SK-N-SH treated with all-trans-retinoic acid at 6 μM for 48 hours (cell line): Measurements from ENCODE around the gene DYSF.

ENCODE experiments used
- ATAC-seq: fragments of 200-7000 bp; cut with Tn5 transposase; 3 replicates; pipeline ENCODE4 v1.9.1; 2020; ENCODE audit warnings: mild to moderate bottlenecking, moderate library complexity
- ARNTL ChIP-seq: fragments of 450-650 bp; formaldehyde crosslinking; IDR thresholded peaks from 2 replicates; pipeline ENCODE4 v1.5.0; 2020; ENCODE audit warnings: low read depth, mild to moderate bottlenecking, moderate library complexity, borderline replicate concordance
- BACH2 ChIP-seq: fragments of 250-450 bp; sonication (Bioruptor Pico); IDR thresholded peaks from 2 replicates; pipeline ENCODE4 v1.9.0; 2021; ENCODE audit warnings: mild to moderate bottlenecking, borderline replicate concordance
- CSDC2 ChIP-seq: fragments of 250-450 bp; sonication (Bioruptor Pico); IDR thresholded peaks from 2 replicates; pipeline ENCODE4 v1.5.0; 2020; ENCODE audit warnings: mild to moderate bottlenecking, moderate library complexity
- ESRRG ChIP-seq: fragments of 250-450 bp; sonication (Bioruptor Pico); IDR thresholded peaks from 2 replicates; pipeline ENCODE4 v1.6.1; 2021; ENCODE audit warnings: mild to moderate bottlenecking
- GLIS3 ChIP-seq: fragments of 250-450 bp; sonication (Bioruptor Pico); IDR thresholded peaks from 2 replicates; pipeline ENCODE4 v1.5.0; 2020; ENCODE audit warnings: mild to moderate bottlenecking, moderate library complexity
- ISL1 ChIP-seq: fragments of 250-450 bp; sonication (Bioruptor Pico); IDR thresholded peaks from 2 replicates; pipeline ENCODE4 v2.1.2; 2022; ENCODE audit warnings: mild to moderate bottlenecking, moderate library complexity
- OSR1 ChIP-seq: fragments of 250-450 bp; sonication (Bioruptor Pico); IDR thresholded peaks from 2 replicates; pipeline ENCODE4 v1.8.0; 2022; ENCODE audit warnings: moderate library complexity, mild to moderate bottlenecking, inconsistent platforms
- PPARA ChIP-seq: fragments of 250-450 bp; sonication (Bioruptor Pico); IDR thresholded peaks from 2 replicates; pipeline ENCODE4 v1.5.0; 2020; ENCODE audit warnings: mild to moderate bottlenecking, borderline replicate concordance
- RARB ChIP-seq: fragments of 250-450 bp; sonication (Bioruptor Pico); IDR thresholded peaks from 2 replicates; pipeline ENCODE4 v1.8.0; 2021; ENCODE audit warnings: mild to moderate bottlenecking, moderate library complexity
- SNAI2 ChIP-seq: fragments of 250-450 bp; sonication (Bioruptor Pico); IDR thresholded peaks from 2 replicates; pipeline ENCODE4 v1.5.0; 2020; ENCODE audit warnings: mild to moderate bottlenecking, moderate library complexity
- TCF4 ChIP-seq: fragments of 250-450 bp; sonication (Bioruptor Pico); IDR thresholded peaks from 2 replicates; pipeline ENCODE4 v1.8.0; 2021; ENCODE audit warnings: mild to moderate bottlenecking, moderate library complexity, borderline replicate concordance
- TOX ChIP-seq: fragments of 250-450 bp; sonication (Bioruptor Pico); IDR thresholded peaks from 2 replicates; pipeline ENCODE4 v1.8.0; 2021; ENCODE audit warnings: mild to moderate bottlenecking, moderate library complexity, borderline replicate concordance
- ZC3H10 ChIP-seq: fragments of 250-450 bp; sonication (Bioruptor Pico); IDR thresholded peaks from 2 replicates; pipeline ENCODE4 v1.5.1; 2021; ENCODE audit warnings: mild to moderate bottlenecking, moderate library complexity
- ZFP3 ChIP-seq: fragments of 250-450 bp; sonication (Bioruptor Pico); IDR thresholded peaks from 2 replicates; pipeline ENCODE4 v1.5.0; 2020; ENCODE audit warnings: mild to moderate bottlenecking, moderate library complexity
- ZFP30 ChIP-seq: fragments of 450-650 bp; formaldehyde crosslinking; IDR thresholded peaks from 2 replicates; pipeline ENCODE4 v1.5.0; 2022; ENCODE audit warnings: mild to moderate bottlenecking, moderate library complexity
- ZNF565 ChIP-seq: fragments of 450-650 bp; formaldehyde crosslinking; conservative IDR thresholded peaks from 2 replicates; pipeline ENCODE4 v1.5.0; 2020; ENCODE audit warnings: low read depth, mild to moderate bottlenecking, moderate library complexity
- ZNF70 ChIP-seq: fragments of 450-650 bp; formaldehyde crosslinking; IDR thresholded peaks from 2 replicates; pipeline ENCODE4 v1.5.0; 2020; ENCODE audit warnings: mild to moderate bottlenecking, moderate library complexity
- ZNF8 ChIP-seq: fragments of 450-650 bp; formaldehyde crosslinking; IDR thresholded peaks from 2 replicates; pipeline ENCODE4 v1.5.0; 2020; ENCODE audit warnings: mild to moderate bottlenecking, moderate library complexity
- TF ChIP-seq, protein P1 (sequence below): fragments of 250-450 bp; sonication (Bioruptor Pico); IDR thresholded peaks from 2 replicates; pipeline ENCODE4 v1.8.0; 2020; ENCODE audit warnings: mild to moderate bottlenecking, moderate library complexity, borderline replicate concordance
- TF ChIP-seq, protein P2 (sequence below): fragments of 250-450 bp; sonication (Bioruptor Pico); IDR thresholded peaks from 2 replicates; pipeline ENCODE4 v1.5.0; 2020; ENCODE audit warnings: mild to moderate bottlenecking, moderate library complexity
- TF ChIP-seq, protein P3 (sequence below): fragments of 250-450 bp; sonication (Bioruptor Pico); IDR thresholded peaks from 2 replicates; pipeline ENCODE4 v1.5.1; 2020; ENCODE audit warnings: low read depth, mild to moderate bottlenecking, moderate library complexity
- TF ChIP-seq, protein P4 (sequence below): fragments of 250-450 bp; sonication (Bioruptor Pico); IDR thresholded peaks from 2 replicates; pipeline ENCODE4 v1.5.1; 2021; ENCODE audit warnings: mild to moderate bottlenecking, moderate library complexity

The DYSF gene

DNA sequence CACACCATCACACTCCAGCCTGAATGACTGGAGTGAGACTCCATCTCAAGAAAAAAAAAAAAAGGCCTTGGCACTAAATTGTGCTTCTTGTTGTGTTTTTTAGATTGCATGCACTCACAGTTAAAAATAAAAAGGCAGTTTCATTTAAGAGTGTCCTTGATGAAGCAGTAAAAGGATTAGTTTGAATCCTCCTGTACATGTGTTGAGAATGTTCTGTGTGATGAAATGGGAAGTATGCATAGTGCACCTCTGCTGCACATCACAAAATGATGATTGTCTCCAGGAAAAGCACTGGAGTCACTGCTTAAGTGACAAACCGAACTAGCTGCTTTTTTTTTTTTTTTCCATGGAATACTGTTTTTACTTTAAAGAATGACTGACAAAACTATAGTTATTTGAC, 23.1 kb downstream of the DYSF start:
- no peak for ATAC-seq

DNA sequence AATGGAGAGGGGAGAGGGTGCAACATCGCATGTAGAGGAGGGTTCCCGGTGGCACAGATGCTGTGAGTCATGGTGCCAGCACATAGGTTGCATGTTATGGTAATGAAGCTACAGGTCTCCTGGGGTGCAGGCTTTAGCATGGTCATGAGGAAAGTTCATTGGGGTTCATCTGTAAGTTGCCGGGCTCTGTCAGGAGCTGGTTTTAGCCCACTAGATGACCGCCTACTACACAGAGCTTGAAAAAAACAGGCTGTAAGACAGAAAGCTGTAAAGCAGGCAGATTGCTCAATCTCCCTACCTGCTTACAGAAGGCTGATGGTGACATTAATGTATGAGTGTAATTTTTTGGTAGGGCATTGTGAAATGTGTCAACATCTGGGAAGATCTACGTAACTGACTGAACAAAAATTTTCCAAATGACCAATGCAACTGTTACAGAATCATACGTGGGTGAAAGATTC, 23.9 kb downstream of the DYSF start:
- TF ChIP-seq ARNTL (CRISPR knock-in tag) (no peak), ZNF565 (CRISPR knock-in tag) (no peak), BACH2 (no peak), ZNF70 (CRISPR knock-in tag) (no peak)
- no peak for ATAC-seq

More for the DNA sequence above, 23.1 kb downstream of the DYSF start:
- TF ChIP-seq ZC3H10 (no peak), SNAI2 (no peak), TCF4 (no peak), ZFP3 (CRISPR knock-in tag) (no peak)

DNA sequence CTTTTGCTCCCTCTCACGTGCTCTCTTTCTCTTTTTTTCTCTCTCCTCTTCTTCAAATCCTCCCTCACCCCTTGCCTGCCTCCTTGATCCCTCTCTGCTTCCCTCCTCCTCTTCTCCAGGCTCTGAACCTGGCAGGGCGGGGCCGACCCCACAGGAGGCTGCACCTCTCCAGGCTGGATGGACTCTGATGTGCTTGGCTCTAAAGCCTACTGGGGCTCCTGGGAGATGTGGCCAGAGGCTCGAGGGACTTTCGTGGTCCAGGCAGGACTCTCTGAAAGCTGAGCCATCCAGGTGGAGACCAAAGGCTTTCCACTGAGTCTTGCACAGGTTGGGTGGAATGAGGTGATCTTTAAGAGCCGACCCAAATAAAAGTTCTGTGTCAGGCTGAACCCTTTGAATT, 25.4 kb downstream of the DYSF start:
- no peak for ATAC-seq
- TF ChIP-seq ZNF8 (CRISPR knock-in tag) (no peak), ZFP3 (CRISPR knock-in tag) (no peak), CSDC2 (no peak), ZNF70 (CRISPR knock-in tag) (no peak), ZC3H10 (no peak), GLIS3 (no peak), RARB (CRISPR knock-in tag) (no peak), ISL1 (CRISPR knock-in tag) (no peak), ESRRG (no peak), SNAI2 (no peak), ZFP30 (CRISPR knock-in tag) (no peak), OSR1 (no peak), ARNTL (CRISPR knock-in tag) (no peak)
- TF ChIP-seq, protein P1, sequence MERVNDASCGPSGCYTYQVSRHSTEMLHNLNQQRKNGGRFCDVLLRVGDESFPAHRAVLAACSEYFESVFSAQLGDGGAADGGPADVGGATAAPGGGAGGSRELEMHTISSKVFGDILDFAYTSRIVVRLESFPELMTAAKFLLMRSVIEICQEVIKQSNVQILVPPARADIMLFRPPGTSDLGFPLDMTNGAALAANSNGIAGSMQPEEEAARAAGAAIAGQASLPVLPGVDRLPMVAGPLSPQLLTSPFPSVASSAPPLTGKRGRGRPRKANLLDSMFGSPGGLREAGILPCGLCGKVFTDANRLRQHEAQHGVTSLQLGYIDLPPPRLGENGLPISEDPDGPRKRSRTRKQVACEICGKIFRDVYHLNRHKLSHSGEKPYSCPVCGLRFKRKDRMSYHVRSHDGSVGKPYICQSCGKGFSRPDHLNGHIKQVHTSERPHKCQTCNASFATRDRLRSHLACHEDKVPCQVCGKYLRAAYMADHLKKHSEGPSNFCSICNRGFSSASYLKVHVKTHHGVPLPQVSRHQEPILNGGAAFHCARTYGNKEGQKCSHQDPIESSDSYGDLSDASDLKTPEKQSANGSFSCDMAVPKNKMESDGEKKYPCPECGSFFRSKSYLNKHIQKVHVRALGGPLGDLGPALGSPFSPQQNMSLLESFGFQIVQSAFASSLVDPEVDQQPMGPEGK (CRISPR knock-in tag): no peak
- TF ChIP-seq, protein P2, sequence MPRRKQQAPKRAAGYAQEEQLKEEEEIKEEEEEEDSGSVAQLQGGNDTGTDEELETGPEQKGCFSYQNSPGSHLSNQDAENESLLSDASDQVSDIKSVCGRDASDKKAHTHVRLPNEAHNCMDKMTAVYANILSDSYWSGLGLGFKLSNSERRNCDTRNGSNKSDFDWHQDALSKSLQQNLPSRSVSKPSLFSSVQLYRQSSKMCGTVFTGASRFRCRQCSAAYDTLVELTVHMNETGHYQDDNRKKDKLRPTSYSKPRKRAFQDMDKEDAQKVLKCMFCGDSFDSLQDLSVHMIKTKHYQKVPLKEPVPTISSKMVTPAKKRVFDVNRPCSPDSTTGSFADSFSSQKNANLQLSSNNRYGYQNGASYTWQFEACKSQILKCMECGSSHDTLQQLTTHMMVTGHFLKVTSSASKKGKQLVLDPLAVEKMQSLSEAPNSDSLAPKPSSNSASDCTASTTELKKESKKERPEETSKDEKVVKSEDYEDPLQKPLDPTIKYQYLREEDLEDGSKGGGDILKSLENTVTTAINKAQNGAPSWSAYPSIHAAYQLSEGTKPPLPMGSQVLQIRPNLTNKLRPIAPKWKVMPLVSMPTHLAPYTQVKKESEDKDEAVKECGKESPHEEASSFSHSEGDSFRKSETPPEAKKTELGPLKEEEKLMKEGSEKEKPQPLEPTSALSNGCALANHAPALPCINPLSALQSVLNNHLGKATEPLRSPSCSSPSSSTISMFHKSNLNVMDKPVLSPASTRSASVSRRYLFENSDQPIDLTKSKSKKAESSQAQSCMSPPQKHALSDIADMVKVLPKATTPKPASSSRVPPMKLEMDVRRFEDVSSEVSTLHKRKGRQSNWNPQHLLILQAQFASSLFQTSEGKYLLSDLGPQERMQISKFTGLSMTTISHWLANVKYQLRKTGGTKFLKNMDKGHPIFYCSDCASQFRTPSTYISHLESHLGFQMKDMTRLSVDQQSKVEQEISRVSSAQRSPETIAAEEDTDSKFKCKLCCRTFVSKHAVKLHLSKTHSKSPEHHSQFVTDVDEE (CRISPR knock-in tag): no peak
- TF ChIP-seq, protein P3, sequence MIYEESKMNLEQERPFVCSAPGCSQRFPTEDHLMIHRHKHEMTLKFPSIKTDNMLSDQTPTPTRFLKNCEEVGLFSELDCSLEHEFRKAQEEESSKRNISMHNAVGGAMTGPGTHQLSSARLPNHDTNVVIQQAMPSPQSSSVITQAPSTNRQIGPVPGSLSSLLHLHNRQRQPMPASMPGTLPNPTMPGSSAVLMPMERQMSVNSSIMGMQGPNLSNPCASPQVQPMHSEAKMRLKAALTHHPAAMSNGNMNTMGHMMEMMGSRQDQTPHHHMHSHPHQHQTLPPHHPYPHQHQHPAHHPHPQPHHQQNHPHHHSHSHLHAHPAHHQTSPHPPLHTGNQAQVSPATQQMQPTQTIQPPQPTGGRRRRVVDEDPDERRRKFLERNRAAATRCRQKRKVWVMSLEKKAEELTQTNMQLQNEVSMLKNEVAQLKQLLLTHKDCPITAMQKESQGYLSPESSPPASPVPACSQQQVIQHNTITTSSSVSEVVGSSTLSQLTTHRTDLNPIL (CRISPR knock-in tag): no peak
- TF ChIP-seq, protein P4, sequence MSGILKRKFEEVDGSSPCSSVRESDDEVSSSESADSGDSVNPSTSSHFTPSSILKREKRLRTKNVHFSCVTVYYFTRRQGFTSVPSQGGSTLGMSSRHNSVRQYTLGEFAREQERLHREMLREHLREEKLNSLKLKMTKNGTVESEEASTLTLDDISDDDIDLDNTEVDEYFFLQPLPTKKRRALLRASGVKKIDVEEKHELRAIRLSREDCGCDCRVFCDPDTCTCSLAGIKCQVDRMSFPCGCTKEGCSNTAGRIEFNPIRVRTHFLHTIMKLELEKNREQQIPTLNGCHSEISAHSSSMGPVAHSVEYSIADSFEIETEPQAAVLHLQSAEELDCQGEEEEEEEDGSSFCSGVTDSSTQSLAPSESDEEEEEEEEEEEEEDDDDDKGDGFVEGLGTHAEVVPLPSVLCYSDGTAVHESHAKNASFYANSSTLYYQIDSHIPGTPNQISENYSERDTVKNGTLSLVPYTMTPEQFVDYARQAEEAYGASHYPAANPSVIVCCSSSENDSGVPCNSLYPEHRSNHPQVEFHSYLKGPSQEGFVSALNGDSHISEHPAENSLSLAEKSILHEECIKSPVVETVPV (CRISPR knock-in tag): no peak
- TF ChIP-seq, all 23 proteins: peak for 0

DNA sequence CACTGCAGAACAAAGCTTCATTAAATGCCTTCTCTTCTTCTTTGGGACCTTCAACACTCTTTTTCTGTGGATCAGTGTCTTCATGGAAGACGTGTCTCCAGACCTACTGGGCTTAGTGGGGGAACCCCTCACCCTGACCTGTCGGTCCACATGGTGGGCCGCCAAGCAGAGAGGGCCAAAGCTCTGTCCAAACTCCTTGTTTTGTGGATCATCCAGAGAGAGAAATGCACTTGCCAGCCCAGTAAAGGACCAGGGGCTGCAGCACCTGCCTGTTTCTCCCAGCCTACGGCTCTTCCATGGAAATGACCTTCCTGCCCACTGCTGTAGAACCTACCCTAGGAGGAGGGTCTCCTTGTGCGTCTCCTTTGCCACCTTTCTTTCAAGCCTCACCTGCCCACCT, 25.9 kb downstream of the DYSF start:
- ATAC-seq: no peak
- no peak for TF ChIP-seq TOX (CRISPR knock-in tag)
- TF ChIP-seq BACH2: no peak
- no peak for TF ChIP-seq PPARA (CRISPR knock-in tag)
- TF ChIP-seq SNAI2: no peak
- TF ChIP-seq, protein P2 (CRISPR knock-in tag): no peak
- TF ChIP-seq CSDC2: no peak
- TF ChIP-seq RARB (CRISPR knock-in tag): no peak
- TF ChIP-seq ZNF70 (CRISPR knock-in tag): no peak
- TF ChIP-seq, protein P3 (CRISPR knock-in tag): no peak
- TF ChIP-seq ZNF565 (CRISPR knock-in tag): no peak
- TF ChIP-seq, protein P4 (CRISPR knock-in tag): no peak
- no peak for TF ChIP-seq ZFP30 (CRISPR knock-in tag)
- TF ChIP-seq, all 23 proteins: peak for 0
